ENCODE results near the gene FAHD1.

FAHD1 gene

GRCh38 chr16:1839554-1839953 lies 12.5 kb downstream of the FAHD1 start:
- TF ChIP-seq CTCF (IDR thresholded peaks at IDR 0.05; ENCODE audit: low read depth, low read length) = no peak
- DNase-seq (ENCODE audit: extremely low read depth, low read depth) = peak; percentile 18

GRCh38 chr16:1845985-1846384 lies 19.0 kb downstream of the FAHD1 start:
- no peak for TF ChIP-seq CTCF (IDR thresholded peaks at IDR 0.05; ENCODE audit: low read depth, low read length)
- no peak for DNase-seq (ENCODE audit: extremely low read depth, low read depth)

GRCh38 chr16:1846416-1846815 lies 19.4 kb downstream of the FAHD1 start:
- TF ChIP-seq CTCF (IDR thresholded peaks at IDR 0.05; ENCODE audit: low read depth, low read length) = no peak
- no peak for DNase-seq (ENCODE audit: extremely low read depth, low read depth)

- no peak for TF ChIP-seq CTCF (IDR thresholded peaks at IDR 0.05; ENCODE audit: low read depth, low read length)
- DNase-seq (ENCODE audit: extremely low read depth, low read depth) = no peak
Observed at GRCh38 chr16:1850981-1851380, 24.0 kb downstream of the FAHD1 start.

- no peak for TF ChIP-seq CTCF (IDR thresholded peaks at IDR 0.05; ENCODE audit: low read depth, low read length)
- DNase-seq (ENCODE audit: extremely low read depth, low read depth) = no peak
Observed at GRCh38 chr16:1851793-1852192, 24.8 kb downstream of the FAHD1 start.

GRCh38 chr16:1857433-1858097 lies 30.6 kb downstream of the FAHD1 start:
- DNase-seq (ENCODE audit: extremely low read depth, low read depth) = no peak
- no peak for TF ChIP-seq CTCF (IDR thresholded peaks at IDR 0.05; ENCODE audit: low read depth, low read length)

- TF ChIP-seq CTCF (IDR thresholded peaks at IDR 0.05; ENCODE audit: low read depth, low read length) = no peak
- DNase-seq (ENCODE audit: extremely low read depth, low read depth) = no peak
Observed at GRCh38 chr16:1858189-1858865, 31.3 kb downstream of the FAHD1 start.

Measured in AG09319 (cell line).